HepG2 (cell line): ENCODE measurements around the gene TGFBI. TPM values are rescaled to one million over a fixed set of nuclear protein-coding genes. Genes with fewer than 3 reads are reported as not detected.

Experiments used
- ATF7 ChIP-seq, 2 experiments: fragments of 450-650 bp in 1 of 2; sonication (generic) in 1 of 2; formaldehyde crosslinking in 1 of 2; IDR thresholded peaks; 2 replicates each; pipeline versions ENCODE4 v1.4.0 to v1.6.1; 2016 to 2020; ENCODE audit warnings: antibody characterized with exemption in 1 of 2, mild to moderate bottlenecking in 1 of 2, missing genetic modification reagents in 1 of 2
- CEBPZ ChIP-seq: IDR thresholded peaks from 2 replicates; pipeline ENCODE4 v1.6.1; 2012; ENCODE audit warnings: low read length, improper control_type of control experiment
- CHD2 ChIP-seq: IDR thresholded peaks from 2 replicates; pipeline ENCODE4 v1.6.1; 2011; ENCODE audit warnings: low read depth, low read length, improper control_type of control experiment
- DMTF1 ChIP-seq: sonication (generic); formaldehyde crosslinking; IDR thresholded peaks from 2 replicates; pipeline ENCODE4 v1.4.0; 2020; ENCODE audit warnings: mild to moderate bottlenecking, missing genetic modification reagents
- FOXP4 ChIP-seq: sonication (generic); formaldehyde crosslinking; IDR thresholded peaks from 2 replicates; pipeline ENCODE4 v1.4.0; 2020; ENCODE audit warnings: missing genetic modification reagents
- GLI4 ChIP-seq: sonication (generic); formaldehyde crosslinking; IDR thresholded peaks from 2 replicates; pipeline ENCODE4 v1.5.1; 2020; ENCODE audit warnings: missing genetic modification reagents, mild to moderate bottlenecking, moderate library complexity, borderline replicate concordance
- HOXA7 ChIP-seq: sonication (generic); formaldehyde crosslinking; IDR thresholded peaks from 2 replicates; pipeline ENCODE4 v1.8.1; 2022; ENCODE audit warnings: mild to moderate bottlenecking, missing genetic modification reagents, moderate library complexity
- NKX3-1 ChIP-seq: sonication (generic); formaldehyde crosslinking; IDR thresholded peaks from 2 replicates; pipeline ENCODE4 v1.5.0; 2020; ENCODE audit warnings: missing genetic modification reagents
- PAXIP1 ChIP-seq: sonication (generic); formaldehyde crosslinking; conservative IDR thresholded peaks from 2 replicates; pipeline ENCODE4 v1.4.0; 2020; ENCODE audit warnings: mild to moderate bottlenecking, missing genetic modification reagents, moderate library complexity
- RFX5 ChIP-seq: IDR thresholded peaks from 2 replicates; pipeline ENCODE4 v1.6.1; 2011; ENCODE audit warnings: low read depth, low read length, improper control_type of control experiment
- SPEN ChIP-seq: sonication (generic); formaldehyde crosslinking; IDR thresholded peaks from 2 replicates; pipeline ENCODE4 v1.5.1; 2020; ENCODE audit warnings: low read depth, mild to moderate bottlenecking, missing genetic modification reagents
- ZFP36 ChIP-seq: fragments of 150-350 bp; IDR thresholded peaks from 2 replicates; pipeline ENCODE4 v1.6.1; 2018; ENCODE audit warnings: borderline replicate concordance, low read length, low read depth; ENCODE audit not compliant: partially characterized antibody
- ZNF572 ChIP-seq: sonication (generic); formaldehyde crosslinking; IDR thresholded peaks from 2 replicates; pipeline ENCODE4 v1.5.1; 2020; ENCODE audit warnings: mild to moderate bottlenecking, missing genetic modification reagents
- ZNF670 ChIP-seq: sonication (generic); formaldehyde crosslinking; IDR thresholded peaks from 2 replicates; pipeline ENCODE4 v1.8.0; 2022; ENCODE audit warnings: mild to moderate bottlenecking, missing genetic modification reagents, borderline replicate concordance
- polyA plus RNA-seq, 8 experiments: library from polyadenylated mRNA; depleted of rRNA in 3 of 8; stranded (reverse) in 7 of 8; unstranded in 1 of 8; fragments of >200 nt; fragmentation: Illumina TruSeq in 4 of 8; extraction: Trizol in 4 of 8; gene quantifications; 2 replicates each; pipeline versions ENCODE4 v1.2.1 to v1.2.3, GENCODE V29; 2011 to 2016; ENCODE audit warnings: low read depth in 4 of 8, missing spikeins in 1 of 8, mixed read lengths in 1 of 8; ENCODE audit not compliant: insufficient read depth in 1 of 8
- total RNA-seq, 5 experiments: library from RNA; depleted of rRNA; stranded (reverse); fragments of >200 nt; fragmentation: Illumina TruSeq; extraction: Trizol; gene quantifications; 2 replicates each; pipeline ENCODE4 v1.2.3, GENCODE V29; 2016; ENCODE audit warnings: low read depth in 1 of 5

Gene TGFBI
- total and polyA plus RNA-seq, 2 of the 13 experiments (the other 11 are each of a cell fraction or from before 2014, with no cell fraction given), result 275 to 457 TPM

GRCh38 chr5:136028782-136029742 lies at the start of gene TGFBI (continued):
- peak; percentile 70 for TF ChIP-seq SPEN (CRISPR knock-in tag)
- no peak for TF ChIP-seq ATF7 (IDR thresholded peaks at IDR 0.05)
- TF ChIP-seq ATF7 (CRISPR knock-in tag; IDR thresholded peaks at IDR 0.05), result no peak
- no peak for TF ChIP-seq GLI4
- no peak for TF ChIP-seq CEBPZ
- peak; percentile 74; the same call in 1 of the 2 replicates for TF ChIP-seq NKX3-1
- no peak for TF ChIP-seq HOXA7 (CRISPR knock-in tag)
- TF ChIP-seq ZNF572 (CRISPR knock-in tag), result peak; percentile 83; the same call in 1 of the 2 replicates
- no peak for TF ChIP-seq ZFP36
- peak; percentile 49 for TF ChIP-seq PAXIP1 (CRISPR knock-in tag)
- TF ChIP-seq FOXP4 (CRISPR knock-in tag), result 0 out of 2 replicates have a peak, but pooled peaks have one; percentile 40
- TF ChIP-seq DMTF1 (CRISPR knock-in tag), result no peak
- no peak for TF ChIP-seq RFX5
- peak; percentile 74; the same call in 1 of the 2 replicates for TF ChIP-seq ZNF670 (CRISPR knock-in tag)
- no peak for TF ChIP-seq CHD2
